Ovary (tissue), 9 donors: ENCODE data around the gene LETM1. TPM values are rescaled to one million over a fixed set of nuclear protein-coding genes. Genes with fewer than 3 reads are reported as not detected.

Source experiments
- DNase-seq, 5 donors: peaks; one replicate each; pipeline ENCODE4 v3.0.0-alpha.2; 2019 to 2020
- H3K27ac ChIP-seq, 2 donors: fragments of 200-600 bp; one replicate each; pipeline versions ENCODE4 v1.5.1 to v1.8.0; 2019 to 2022
- H3K27me3 ChIP-seq: fragments of 200-600 bp; one replicate; pipeline ENCODE4 v1.8.0; 2022
- H3K36me3 ChIP-seq: fragments of 200-600 bp; sonication (generic); one replicate; pipeline ENCODE4 v1.5.1; 2019
- H3K4me1 ChIP-seq: one replicate; pipeline ENCODE4 v1.8.1; 2013; ENCODE audit warnings: mild to moderate bottlenecking, moderate library complexity; ENCODE audit not compliant: insufficient read depth
- H3K4me3 ChIP-seq: fragments of 200-600 bp; sonication (generic); one replicate; pipeline ENCODE4 v1.5.1; 2017
- H3K9me3 ChIP-seq, 2 donors: fragments of 200-600 bp in 1 of 2; sonication (generic) in 1 of 2; one replicate each; pipeline versions ENCODE4 v1.5.1 to v1.8.1; 2013 to 2019; ENCODE audit warnings: mild to moderate bottlenecking in 1 of 2, moderate library complexity in 1 of 2
- EP300 ChIP-seq: sonication (generic); formaldehyde crosslinking; IDR thresholded peaks from one replicate; pipeline ENCODE4 v1.6.1; 2017; ENCODE audit warnings: antibody characterized with exemption
- POLR2A ChIP-seq: fragments of 450-650 bp; IDR thresholded peaks from one replicate; pipeline ENCODE4 v1.6.1; 2017; ENCODE audit warnings: antibody characterized with exemption, mild to moderate bottlenecking, moderate library complexity
- WGBS, 3 donors: extraction: QIAGEN DNeasy Blood & Tissue Kit in 1 of 3; methylation state at CpG; one replicate each; pipeline versions ENCODE4 v1.1.5 to v1.1.7; 2013 to 2017; 5-methylcytosine and 5-hydroxymethylcytosine counted together
- intact Hi-C, 4 donors: fragments of 100-400 bp; cut with DNase I; formaldehyde crosslinking; loops; one replicate each; pipeline versions ENCODE4 v1.11.0 to v1.15.1; 2022 to 2023
- polyA plus RNA-seq, 2 donors: library from polyadenylated mRNA; stranded (reverse); fragments of 200-250 nt in 1 of 2; fragments of 350-450 nt in 1 of 2; fragmentation: Illumina TruSeq in 1 of 2; extraction: RNeasy Lipid Tissue Mini Kit (QIAGEN cat#74804) in 1 of 2; gene quantifications; one replicate each; pipeline ENCODE4 v1.2.3, GENCODE V29; 2013 to 2014
- total RNA-seq, 7 donors: library from RNA; depleted of rRNA in 2 of 7; stranded (reverse); fragments of >200 nt in 2 of 7; fragmentation: NEBNext Ultra II Directional in 3 of 7; extraction: Animal tissue kit (Norgen Biotek cat#: 25700) in 3 of 7; gene quantifications; one replicate each; pipeline versions ENCODE4 v1.1.0 to v1.2.4, GENCODE V29; 2016 to 2023
- TF ChIP-seq, protein P1 (sequence below), 3 donors: fragments of 450-650 bp in 2 of 3; fragments of 200-600 bp in 1 of 3; IDR thresholded peaks; one replicate each; pipeline versions ENCODE4 v1.5.1 to v1.8.0; 2016 to 2022; ENCODE audit warnings: antibody characterized with exemption in 3 of 3, mild to moderate bottlenecking in 1 of 3
- donor health status: DM: no; HTN: no; CAD: no; lungs with moderate emphysema.
- donor health status: DM: no; HTN: no; CAD: no.
- donor health status: Bipolar disorder and iron deficiency.
- donor health status: DM: yes; HTN: yes; CAD: no.
- donor health status: DM: no; HTN: no; CAD: no.
- donor health status: DM: yes; HTN: yes; CAD: no.

The LETM1 gene
- total and polyA plus RNA-seq, 9 donors: 9.3 to 43.6 (median 30.5) TPM

DNA sequence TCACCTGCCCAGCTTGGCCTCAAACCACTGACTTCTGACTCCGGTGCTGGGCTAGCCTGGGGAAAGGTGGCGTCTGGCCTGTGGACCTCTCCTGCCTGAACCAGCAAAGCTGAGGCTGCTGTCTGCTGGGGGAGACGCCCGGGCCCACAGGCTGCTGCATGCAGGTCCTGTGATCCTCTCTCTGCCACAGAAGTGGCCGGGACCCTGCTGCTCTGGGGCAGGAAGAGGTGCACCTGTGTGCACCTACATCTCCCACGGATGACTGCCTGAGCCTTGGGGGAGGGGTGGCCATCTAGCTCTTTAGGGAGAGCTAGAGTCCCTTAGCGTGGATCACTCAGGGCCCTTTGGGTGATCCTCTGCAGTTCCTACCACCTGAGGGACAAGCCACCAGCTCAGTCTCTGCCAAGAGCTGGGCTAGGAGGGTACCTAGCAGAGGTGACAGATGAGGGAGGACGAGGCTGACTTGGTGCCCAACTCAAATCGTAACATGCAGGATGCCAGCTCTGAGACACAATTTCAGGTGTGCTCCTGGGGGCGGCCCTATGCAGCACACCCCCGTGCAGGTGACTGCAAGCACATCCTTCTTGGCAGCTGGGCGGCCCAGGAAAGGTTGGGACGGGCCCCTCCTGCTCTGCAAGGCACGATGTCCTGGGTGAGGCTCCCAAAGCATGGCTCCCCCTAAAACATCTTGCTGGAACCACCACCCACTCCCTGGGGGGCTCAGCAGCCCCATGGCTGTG is 22.5 kb downstream of the LETM1 start:
- WGBS, 3 donors: 91 to 93% (median 91%) methylated on average over 9 to 14 of the region's 14 CpGs

DNA sequence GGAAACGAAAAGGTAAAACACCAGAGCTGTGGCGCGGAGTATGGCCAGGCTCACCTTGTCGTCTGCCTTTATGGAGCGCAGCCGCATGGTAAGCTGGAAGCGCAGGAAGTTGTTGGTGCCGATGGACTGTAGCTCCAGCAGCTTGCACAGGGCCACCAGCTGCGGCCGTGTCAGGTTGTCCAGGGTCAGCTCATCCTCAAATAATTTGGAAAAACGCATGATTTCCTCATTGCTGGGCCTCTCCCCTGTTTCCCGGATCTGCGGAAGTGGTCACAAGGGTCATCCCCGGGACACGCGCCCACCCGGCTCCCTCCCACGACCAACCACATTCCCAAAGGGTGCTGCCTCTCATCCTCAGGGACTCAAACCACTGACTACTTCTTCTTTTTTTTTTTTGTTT is 23.3 kb downstream of the LETM1 start:
- no peak for DNase-seq
- H3K36me3 ChIP-seq: no peaks in the 10 kb centered on the region
- H3K4me1 ChIP-seq: no peaks in the 10 kb centered on the region
- no peaks in the 10 kb centered on the region for H3K27me3 ChIP-seq
- H3K27ac ChIP-seq: no peak overlapping the region
- no peaks in the 10 kb centered on the region for H3K9me3 ChIP-seq
- no peak overlapping the region for H3K4me3 ChIP-seq
- 84 to 92% (median 87%) methylated on average over 18 of the region's 18 CpGs for WGBS, 3 donors
- TF ChIP-seq POLR2A (no peak), EP300 (no peak)
- TF ChIP-seq, protein P1, sequence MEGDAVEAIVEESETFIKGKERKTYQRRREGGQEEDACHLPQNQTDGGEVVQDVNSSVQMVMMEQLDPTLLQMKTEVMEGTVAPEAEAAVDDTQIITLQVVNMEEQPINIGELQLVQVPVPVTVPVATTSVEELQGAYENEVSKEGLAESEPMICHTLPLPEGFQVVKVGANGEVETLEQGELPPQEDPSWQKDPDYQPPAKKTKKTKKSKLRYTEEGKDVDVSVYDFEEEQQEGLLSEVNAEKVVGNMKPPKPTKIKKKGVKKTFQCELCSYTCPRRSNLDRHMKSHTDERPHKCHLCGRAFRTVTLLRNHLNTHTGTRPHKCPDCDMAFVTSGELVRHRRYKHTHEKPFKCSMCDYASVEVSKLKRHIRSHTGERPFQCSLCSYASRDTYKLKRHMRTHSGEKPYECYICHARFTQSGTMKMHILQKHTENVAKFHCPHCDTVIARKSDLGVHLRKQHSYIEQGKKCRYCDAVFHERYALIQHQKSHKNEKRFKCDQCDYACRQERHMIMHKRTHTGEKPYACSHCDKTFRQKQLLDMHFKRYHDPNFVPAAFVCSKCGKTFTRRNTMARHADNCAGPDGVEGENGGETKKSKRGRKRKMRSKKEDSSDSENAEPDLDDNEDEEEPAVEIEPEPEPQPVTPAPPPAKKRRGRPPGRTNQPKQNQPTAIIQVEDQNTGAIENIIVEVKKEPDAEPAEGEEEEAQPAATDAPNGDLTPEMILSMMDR (IDR thresholded peaks at IDR 0.05): no peak
- intact Hi-C loops: no loop called here

More for the DNA sequence above, 22.5 kb downstream of the LETM1 start:
- Histone ChIP-seq H3K4me1 (no peaks in the 10 kb centered on the region), H3K27ac (no peak overlapping the region), H3K9me3 (no peaks in the 10 kb centered on the region), H3K27me3 (no peaks in the 10 kb centered on the region), H3K4me3 (no peak overlapping the region), H3K36me3 (no peaks in the 10 kb centered on the region)
- DNase-seq: no peak
- intact Hi-C loops: no loop called here
- no peak for TF ChIP-seq EP300
- no peak for TF ChIP-seq POLR2A
- TF ChIP-seq, protein P1 (IDR thresholded peaks at IDR 0.05): no peak

DNA sequence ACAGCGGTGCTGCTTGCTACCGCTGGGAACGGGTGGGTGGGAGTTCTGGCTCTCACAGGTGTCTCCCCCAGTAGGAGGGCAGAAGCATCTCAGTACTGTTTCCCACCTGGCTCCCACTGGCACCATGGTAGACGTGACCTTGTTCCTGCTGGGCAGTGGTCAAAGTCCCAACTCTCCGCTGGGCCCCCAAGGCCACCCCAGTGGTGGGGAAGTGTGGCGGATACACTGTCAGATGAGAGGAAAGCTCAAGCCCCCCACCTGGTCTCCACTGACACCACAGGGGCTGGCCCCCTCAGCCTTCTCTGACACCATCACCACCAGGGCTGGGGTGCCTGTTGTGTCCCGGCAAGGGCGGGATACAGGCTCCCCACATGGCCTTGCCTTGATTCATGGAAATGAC is 24.6 kb downstream of the LETM1 start:
- Histone ChIP-seq H3K9me3 (no peaks in the 10 kb centered on the region), H3K4me3 (no peak overlapping the region), H3K27ac (no peak overlapping the region), H3K36me3 (no peaks in the 10 kb centered on the region), H3K27me3 (no peaks in the 10 kb centered on the region), H3K4me1 (no peaks in the 10 kb centered on the region)
- DNase-seq: no peak
- intact Hi-C loops: no loop called here
- TF ChIP-seq EP300: no peak
- TF ChIP-seq, protein P1 (IDR thresholded peaks at IDR 0.05): no peak
- TF ChIP-seq POLR2A: no peak
- 89 to 95% (median 92%) methylated on average over 8 of the region's 8 CpGs for WGBS, 3 donors

DNA sequence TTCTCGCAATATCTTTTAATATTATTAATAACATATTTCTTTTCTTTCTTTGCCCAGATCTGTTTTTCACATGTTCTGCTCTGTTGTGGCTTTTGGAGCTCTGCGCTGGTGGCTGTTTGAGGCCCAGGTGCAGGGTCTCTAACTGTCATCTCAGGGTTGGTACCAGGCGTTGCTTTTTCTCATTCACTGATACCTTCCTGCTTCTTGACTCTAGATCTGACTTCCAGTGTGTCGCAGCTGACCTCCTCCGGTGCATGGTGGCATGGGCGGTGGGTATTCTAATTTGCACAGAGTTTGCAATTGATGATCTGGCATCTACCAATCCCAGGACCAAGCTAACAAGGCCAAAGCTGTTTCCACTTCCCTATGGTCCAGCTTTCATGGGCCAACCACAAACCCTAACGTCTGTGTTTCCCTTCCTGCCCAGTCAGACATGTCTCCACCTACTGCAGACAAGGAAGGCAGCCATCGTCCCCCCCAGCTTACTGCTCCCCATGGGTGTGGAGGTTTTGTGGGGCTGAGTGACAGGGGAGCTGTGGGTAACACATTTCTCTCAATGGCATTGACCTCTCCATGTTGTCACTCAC is 25.2 kb downstream of the LETM1 start:
- no peaks in the 10 kb centered on the region for H3K27me3 ChIP-seq
- TF ChIP-seq, protein P1 (IDR thresholded peaks at IDR 0.05): no peak
- no peak for TF ChIP-seq EP300
- TF ChIP-seq POLR2A: no peak
- WGBS, 3 donors: 90% methylated on average over 8 of the region's 8 CpGs
- no peak for DNase-seq
- H3K9me3 ChIP-seq: no peaks in the 10 kb centered on the region
- intact Hi-C loops: no loop called here
- no peak overlapping the region for H3K4me3 ChIP-seq
- H3K27ac ChIP-seq: no peak overlapping the region
- no peaks in the 10 kb centered on the region for H3K4me1 ChIP-seq
- H3K36me3 ChIP-seq: no peaks in the 10 kb centered on the region
